GM12878 (cell line): ENCODE results near the gene RIMBP2. TPM values are rescaled to one million over a fixed set of nuclear protein-coding genes. Genes with fewer than 3 reads are reported as not detected.

Experiments used
- ATAC-seq: fragments of 200-7000 bp; cut with Tn5 transposase; 3 replicates; pipeline ENCODE4 v1.9.1; 2020; ENCODE audit warnings: mild to moderate bottlenecking, moderate library complexity
- BruUV-seq: library from RNA; stranded (reverse); fragments of 400-500 nt; replicated peaks from 2 replicates; lab custom pipeline; 2021; lab: Mats Ljungman, UMichigan
- CTCF ChIA-PET: fragments of 300-600 bp; sonication (Branson Sonifier 250); formaldehyde crosslinking; extraction: SDS; loops from one replicate; lab custom pipeline; 2021; ENCODE audit warnings: inconsistent platforms; lab: Yijun Ruan, JAX
- POLR2A ChIA-PET: fragments of 350-600 bp; formaldehyde crosslinking; extraction: SDS; loops from one replicate; lab custom pipeline; 2021; ENCODE audit warnings: inconsistent platforms; lab: Charles Lee
- RAD21 ChIA-PET: fragments of 300-600 bp; sonication (Branson Sonifier 250); formaldehyde crosslinking; loops from one replicate; lab custom pipeline; 2023; ENCODE audit warnings: antibody characterized with exemption; ENCODE audit not compliant: unreplicated experiment; lab: Charles Lee
- SMC1A ChIA-PET: fragments of 300-600 bp; sonication (Branson Sonifier 250); formaldehyde crosslinking; loops from one replicate; lab custom pipeline; 2023; ENCODE audit not compliant: unreplicated experiment, uncharacterized antibody; lab: Charles Lee
- DNase-seq: peaks from one replicate; pipeline ENCODE4 v3.0.0-alpha.2; 2011; ENCODE audit warnings: low read depth, low spot score
- FAIRE-seq: peaks from 3 replicates; lab custom pipeline; 2011; peaks lifted over from hg19 to GRCh38; lab: Jason Lieb, UNC
- H2AFZ ChIP-seq: 2 replicates; pipeline ENCODE4 v1.6.0; 2011; ENCODE audit warnings: low read depth, low read length, control low read depth; ENCODE audit not compliant: control insufficient read depth
- H3K27ac ChIP-seq: 2 replicates; pipeline ENCODE4 v1.5.1; 2011; ENCODE audit warnings: control low read depth; ENCODE audit not compliant: control insufficient read depth, insufficient read depth
- H3K27me3 ChIP-seq, 2 experiments: replicated peaks in 1 of 2; 2 replicates each; pipeline versions ENCODE4 v1.6.0 to v1.6.1; 2011; ENCODE audit warnings: low read length in 1 of 2; ENCODE audit not compliant: control insufficient read depth in 2 of 2, insufficient read depth in 2 of 2
- H3K36me3 ChIP-seq, 2 experiments: 2 replicates each; pipeline ENCODE4 v1.5.1; 2011; ENCODE audit warnings: low read length in 1 of 2; ENCODE audit not compliant: control insufficient read depth in 2 of 2, insufficient read depth in 2 of 2
- H3K4me1 ChIP-seq: 2 replicates; pipeline ENCODE4 v1.6.1; 2011; ENCODE audit warnings: mild to moderate bottlenecking, low read length, moderate library complexity, mixed read lengths; ENCODE audit not compliant: control insufficient read depth, insufficient read depth
- H3K4me2 ChIP-seq: 2 replicates; pipeline ENCODE4 v1.6.0; 2011; ENCODE audit warnings: control low read depth; ENCODE audit not compliant: control insufficient read depth, insufficient read depth
- H3K4me3 ChIP-seq: fragments of 200-600 bp; sonication (generic); 2 replicates; pipeline ENCODE4 v1.5.1; 2016
- H3K79me2 ChIP-seq: 2 replicates; pipeline ENCODE4 v1.6.0; 2011; ENCODE audit warnings: low read length; ENCODE audit not compliant: control insufficient read depth, insufficient read depth
- H3K9ac ChIP-seq: 2 replicates; pipeline ENCODE4 v1.8.0; 2011; ENCODE audit warnings: low read length, control low read depth, mixed read lengths; ENCODE audit not compliant: control insufficient read depth, insufficient read depth
- H3K9me3 ChIP-seq: replicated peaks from 3 replicates; pipeline ENCODE4 v1.5.1; 2011; ENCODE audit warnings: mild to moderate bottlenecking, low read length; ENCODE audit not compliant: control insufficient read depth, insufficient read depth
- H4K20me1 ChIP-seq: 2 replicates; pipeline ENCODE4 v1.6.0; 2011; ENCODE audit not compliant: control insufficient read depth, insufficient read depth
- EP300 ChIP-seq, 2 experiments: fragments of 150-350 bp in 1 of 2; IDR thresholded peaks; 2 replicates each; pipeline ENCODE4 v1.6.1; 2011 to 2012; ENCODE audit warnings: low read depth in 2 of 2, low read length in 2 of 2, borderline replicate concordance in 1 of 2, improper control_type of control experiment in 1 of 2, inconsistent platforms in 1 of 2; ENCODE audit not compliant: control insufficient read depth in 1 of 2
- HDAC2 ChIP-seq: fragments of 200-600 bp; sonication (generic); IDR thresholded peaks from 2 replicates; pipeline ENCODE4 v1.6.1; 2017
- IKZF1 ChIP-seq: fragments of 450-650 bp; conservative IDR thresholded peaks from 2 replicates; pipeline ENCODE4 v1.6.1; 2017; ENCODE audit warnings: antibody characterized with exemption, mild to moderate bottlenecking
- JUNB ChIP-seq: IDR thresholded peaks from 2 replicates; pipeline ENCODE4 v1.6.1; 2016; ENCODE audit warnings: antibody characterized with exemption, mild to moderate bottlenecking
- MTA3 ChIP-seq: IDR thresholded peaks from 2 replicates; pipeline ENCODE4 v1.6.1; 2012; ENCODE audit warnings: low read length, inconsistent platforms, borderline replicate concordance
- MYB ChIP-seq: fragments of 150-350 bp; IDR thresholded peaks from 2 replicates; pipeline ENCODE4 v1.6.1; 2014; ENCODE audit warnings: mild to moderate bottlenecking, low read depth, low read length, borderline replicate concordance
- MYC ChIP-seq: IDR thresholded peaks from 2 replicates; pipeline ENCODE4 v1.6.1; 2011; ENCODE audit warnings: mild to moderate bottlenecking, low read length, moderate library complexity, inconsistent platforms; ENCODE audit not compliant: insufficient read depth, insufficient replicate concordance, insufficient read length, severe bottlenecking
- POLR2AphosphoS2 ChIP-seq: IDR thresholded peaks from 2 replicates; pipeline ENCODE4 v1.6.1; 2011; ENCODE audit warnings: low read depth, mild to moderate bottlenecking, low read length, improper control_type of control experiment, moderate library complexity
- RBBP5 ChIP-seq: fragments of 200-600 bp; sonication (generic); conservative IDR thresholded peaks from 2 replicates; pipeline ENCODE4 v1.6.1; 2016
- STAT1 ChIP-seq: fragments of 450-650 bp; conservative IDR thresholded peaks from 2 replicates; pipeline ENCODE4 v1.6.1; 2014; ENCODE audit warnings: antibody characterized with exemption, mild to moderate bottlenecking
- TARDBP ChIP-seq: IDR thresholded peaks from 2 replicates; pipeline ENCODE4 v1.6.1; 2016; ENCODE audit warnings: borderline replicate concordance
- WGBS: methylation state at CpG from one replicate; pipeline ENCODE4 v1.1.6; 2016; ENCODE audit warnings: low lambda C conversion rate; ENCODE audit not compliant: insufficient replicate concordance, insufficient coverage; ENCODE audit errors: missing lambda C conversion rate; 5-methylcytosine and 5-hydroxymethylcytosine counted together
- in situ Hi-C: fragments of 300-500 bp; cut with MboI; formaldehyde crosslinking; loops from 9 replicates; pipeline ENCODE4 v1.14.3; 2018; ENCODE audit warnings: mixed read lengths
- intact Hi-C: fragments of 100-400 bp; cut with micrococcal nuclease; formaldehyde crosslinking; loops from one replicate; pipeline ENCODE4 v1.14.2; 2022; ENCODE audit not compliant: unreplicated experiment
- polyA plus RNA-seq, 11 experiments: library from polyadenylated mRNA; depleted of rRNA in 4 of 11; unstranded in 6 of 11; stranded (reverse) in 5 of 11; fragments of >200 nt; fragmentation: Nextera tagmentation in 4 of 11; fragmentation: Illumina TruSeq in 1 of 11; extraction: Ambion mirVana in 4 of 11; extraction: Trizol in 1 of 11; gene quantifications; 1 replicate in 1 of 11; 2 replicates in 10 of 11; pipeline versions ENCODE4 v1.2.1 to v1.2.3, GENCODE V29; 2011 to 2016; ENCODE audit warnings: inconsistent platforms in 2 of 11, missing spikeins in 2 of 11, low read depth in 1 of 11
- total RNA-seq, 4 experiments: library from RNA; depleted of rRNA in 3 of 4; stranded (reverse); fragments of >200 nt in 3 of 4; fragmentation: Illumina TruSeq in 1 of 4; extraction: Trizol in 1 of 4; gene quantifications; 2 replicates each; pipeline versions ENCODE4 v1.2.1 to v1.2.3, GENCODE V29; 2013 to 2021
- TF ChIP-seq, protein P1 (sequence below): IDR thresholded peaks from 2 replicates; pipeline ENCODE4 v1.6.1; 2011; ENCODE audit warnings: mild to moderate bottlenecking, low read depth, low read length, moderate library complexity; ENCODE audit not compliant: insufficient replicate concordance
- TF ChIP-seq, protein P2 (sequence below): IDR thresholded peaks from 2 replicates; pipeline ENCODE4 v1.6.1; 2011; ENCODE audit warnings: borderline replicate concordance, low read depth, mild to moderate bottlenecking, moderate library complexity, mixed read lengths, low read length; ENCODE audit not compliant: insufficient read depth; ENCODE audit errors: extremely low read length
- TF ChIP-seq, protein P3 (sequence below): fragments of 450-650 bp; conservative IDR thresholded peaks from 2 replicates; pipeline ENCODE4 v1.6.1; 2017; ENCODE audit warnings: mild to moderate bottlenecking, moderate library complexity
- TF ChIP-seq, protein P4 (sequence below): IDR thresholded peaks from 2 replicates; pipeline ENCODE4 v1.6.1; 2012; ENCODE audit warnings: low read depth, low read length, improper control_type of control experiment
- TF ChIP-seq, protein P5 (sequence below): IDR thresholded peaks from 2 replicates; pipeline ENCODE4 v1.6.1; 2012; ENCODE audit warnings: low read depth, low read length, improper control_type of control experiment

The RIMBP2 gene
- total and polyA plus RNA-seq, 10 of the 15 experiments (the other 5 are each of a cell fraction or from before 2014, with no cell fraction given) = 0.04 to 2.9 (median 0.07) TPM; not detected in 1

DNA sequence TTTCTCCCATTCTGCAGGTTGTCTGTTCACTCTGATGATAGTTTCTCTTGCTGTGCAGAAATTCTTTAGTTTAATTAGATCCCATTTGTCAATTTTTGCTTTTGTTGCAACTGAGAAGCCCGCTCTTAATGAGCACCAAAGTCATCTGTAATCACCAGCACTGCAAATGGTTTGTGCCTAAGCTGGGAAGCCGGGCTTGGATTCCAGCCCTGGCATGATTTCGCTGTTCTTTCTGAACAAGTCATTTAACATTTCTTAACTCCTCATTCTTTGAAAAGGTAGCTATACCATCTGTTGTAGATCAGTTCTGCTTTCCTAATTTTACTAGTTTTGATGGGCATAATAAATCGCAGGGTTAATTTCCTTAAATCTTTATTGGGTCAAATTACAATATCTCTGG lies 346.3 kb downstream of the RIMBP2 start (continued):
- TF ChIP-seq, protein P1, sequence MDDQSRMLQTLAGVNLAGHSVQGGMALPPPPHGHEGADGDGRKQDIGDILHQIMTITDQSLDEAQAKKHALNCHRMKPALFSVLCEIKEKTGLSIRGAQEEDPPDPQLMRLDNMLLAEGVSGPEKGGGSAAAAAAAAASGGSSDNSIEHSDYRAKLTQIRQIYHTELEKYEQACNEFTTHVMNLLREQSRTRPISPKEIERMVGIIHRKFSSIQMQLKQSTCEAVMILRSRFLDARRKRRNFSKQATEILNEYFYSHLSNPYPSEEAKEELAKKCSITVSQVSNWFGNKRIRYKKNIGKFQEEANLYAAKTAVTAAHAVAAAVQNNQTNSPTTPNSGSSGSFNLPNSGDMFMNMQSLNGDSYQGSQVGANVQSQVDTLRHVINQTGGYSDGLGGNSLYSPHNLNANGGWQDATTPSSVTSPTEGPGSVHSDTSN = no peak
- TF ChIP-seq IKZF1 (no peak), EP300 (IDR thresholded peaks at IDR 0.05; ENCODE audit: borderline replicate concordance in 1 of 2, control insufficient read depth in 1 of 2, low read depth in 2 of 2, low read length in 2 of 2) (no peak), RBBP5 (no peak), POLR2AphosphoS2 (no peak)
- TF ChIP-seq, protein P2, sequence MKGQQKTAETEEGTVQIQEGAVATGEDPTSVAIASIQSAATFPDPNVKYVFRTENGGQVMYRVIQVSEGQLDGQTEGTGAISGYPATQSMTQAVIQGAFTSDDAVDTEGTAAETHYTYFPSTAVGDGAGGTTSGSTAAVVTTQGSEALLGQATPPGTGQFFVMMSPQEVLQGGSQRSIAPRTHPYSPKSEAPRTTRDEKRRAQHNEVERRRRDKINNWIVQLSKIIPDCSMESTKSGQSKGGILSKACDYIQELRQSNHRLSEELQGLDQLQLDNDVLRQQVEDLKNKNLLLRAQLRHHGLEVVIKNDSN = no peak

DNA sequence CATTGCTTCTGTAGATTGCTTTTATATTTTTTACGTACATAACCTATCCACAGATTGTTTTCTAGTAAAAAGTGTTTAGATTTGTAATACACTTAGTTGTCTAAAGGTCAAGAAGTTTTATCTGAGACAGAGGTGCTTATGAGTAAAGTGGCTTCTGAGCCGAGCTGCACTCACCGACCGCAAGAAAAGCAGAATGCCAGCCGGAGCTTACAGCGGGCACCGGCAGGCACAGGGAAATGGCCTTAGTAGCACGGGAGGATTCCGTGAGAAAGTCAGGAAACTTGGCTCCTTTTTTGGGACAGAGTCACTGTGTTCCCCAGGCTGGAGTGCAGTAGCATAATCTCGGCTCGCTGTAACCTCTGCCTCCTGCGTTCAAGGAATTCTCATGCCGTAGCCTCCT lies 348.6 kb downstream of the RIMBP2 start:
- Histone ChIP-seq H4K20me1 (no peaks in the 10 kb centered on the region), H3K27me3 (no peaks in the 10 kb centered on the region), H2AFZ (no peak overlapping the region), H3K4me2 (no peak overlapping the region), H3K9ac (no peak overlapping the region), H3K79me2 (no peaks in the 10 kb centered on the region), H3K4me3 (no peak overlapping the region), H3K4me1 (no peaks in the 10 kb centered on the region), H3K9me3 (no peaks in the 10 kb centered on the region; the same call in 2 of the 3 replicates), H3K27ac (no peak overlapping the region), H3K36me3 (no peaks in the 10 kb centered on the region)
- FAIRE-seq (no peak), ATAC-seq (no peak), DNase-seq (no peak)
- WGBS = 64% methylated on average over 13 of the region's 13 CpGs
- ChIA-PET RAD21 (no interaction called here), SMC1A (no interaction called here), POLR2A (no interaction called here), CTCF (no interaction called here)
- intact Hi-C loops = no loop called here
- no TSS peak for BruUV-seq
- in situ Hi-C loops = no loop called here
- no peak for TF ChIP-seq HDAC2
- TF ChIP-seq MTA3 = no peak
- TF ChIP-seq, protein P3, sequence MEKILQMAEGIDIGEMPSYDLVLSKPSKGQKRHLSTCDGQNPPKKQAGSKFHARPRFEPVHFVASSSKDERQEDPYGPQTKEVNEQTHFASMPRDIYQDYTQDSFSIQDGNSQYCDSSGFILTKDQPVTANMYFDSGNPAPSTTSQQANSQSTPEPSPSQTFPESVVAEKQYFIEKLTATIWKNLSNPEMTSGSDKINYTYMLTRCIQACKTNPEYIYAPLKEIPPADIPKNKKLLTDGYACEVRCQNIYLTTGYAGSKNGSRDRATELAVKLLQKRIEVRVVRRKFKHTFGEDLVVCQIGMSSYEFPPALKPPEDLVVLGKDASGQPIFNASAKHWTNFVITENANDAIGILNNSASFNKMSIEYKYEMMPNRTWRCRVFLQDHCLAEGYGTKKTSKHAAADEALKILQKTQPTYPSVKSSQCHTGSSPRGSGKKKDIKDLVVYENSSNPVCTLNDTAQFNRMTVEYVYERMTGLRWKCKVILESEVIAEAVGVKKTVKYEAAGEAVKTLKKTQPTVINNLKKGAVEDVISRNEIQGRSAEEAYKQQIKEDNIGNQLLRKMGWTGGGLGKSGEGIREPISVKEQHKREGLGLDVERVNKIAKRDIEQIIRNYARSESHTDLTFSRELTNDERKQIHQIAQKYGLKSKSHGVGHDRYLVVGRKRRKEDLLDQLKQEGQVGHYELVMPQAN = no peak
- TF ChIP-seq TARDBP = no peak
- no peak for TF ChIP-seq MYB
- TF ChIP-seq JUNB = no peak
- TF ChIP-seq STAT1 = no peak
- no peak for TF ChIP-seq MYC
- TF ChIP-seq, protein P4, sequence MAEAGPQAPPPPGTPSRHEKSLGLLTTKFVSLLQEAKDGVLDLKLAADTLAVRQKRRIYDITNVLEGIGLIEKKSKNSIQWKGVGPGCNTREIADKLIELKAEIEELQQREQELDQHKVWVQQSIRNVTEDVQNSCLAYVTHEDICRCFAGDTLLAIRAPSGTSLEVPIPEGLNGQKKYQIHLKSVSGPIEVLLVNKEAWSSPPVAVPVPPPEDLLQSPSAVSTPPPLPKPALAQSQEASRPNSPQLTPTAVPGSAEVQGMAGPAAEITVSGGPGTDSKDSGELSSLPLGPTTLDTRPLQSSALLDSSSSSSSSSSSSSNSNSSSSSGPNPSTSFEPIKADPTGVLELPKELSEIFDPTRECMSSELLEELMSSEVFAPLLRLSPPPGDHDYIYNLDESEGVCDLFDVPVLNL = no peak
- TF ChIP-seq, protein P5, sequence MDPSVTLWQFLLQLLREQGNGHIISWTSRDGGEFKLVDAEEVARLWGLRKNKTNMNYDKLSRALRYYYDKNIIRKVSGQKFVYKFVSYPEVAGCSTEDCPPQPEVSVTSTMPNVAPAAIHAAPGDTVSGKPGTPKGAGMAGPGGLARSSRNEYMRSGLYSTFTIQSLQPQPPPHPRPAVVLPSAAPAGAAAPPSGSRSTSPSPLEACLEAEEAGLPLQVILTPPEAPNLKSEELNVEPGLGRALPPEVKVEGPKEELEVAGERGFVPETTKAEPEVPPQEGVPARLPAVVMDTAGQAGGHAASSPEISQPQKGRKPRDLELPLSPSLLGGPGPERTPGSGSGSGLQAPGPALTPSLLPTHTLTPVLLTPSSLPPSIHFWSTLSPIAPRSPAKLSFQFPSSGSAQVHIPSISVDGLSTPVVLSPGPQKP = no peak
